Measurements from ENCODE around the gene RBM38.
A peak's percentile ranks its signal among the peaks of the same experiment; 100 is the strongest.
"Not testable (repeated sequence)": the region's sequence is repeated elsewhere in the genome, so short reads cannot be mapped to it uniquely, and the experiment has no call there.

Gene RBM38

GRCh38 chr20:57390604-57391438 is at the start of gene RBM38:
Gene RBM38, plus strand, starts transcription at chr20:57391396. Its CDS starts 186 bp downstream, at chr20:57391582.
- DNase-seq = peak; percentile 24

GRCh38 chr20:57341663-57342062 is 49.5 kb upstream of the RBM38 start:
- no peak for DNase-seq

GRCh38 chr20:57342829-57343228 is 48.4 kb upstream of the RBM38 start:
- DNase-seq = no peak

GRCh38 chr20:57346477-57346876 is 44.7 kb upstream of the RBM38 start:
- DNase-seq = peak; percentile 53

GRCh38 chr20:57347393-57347792 is 43.8 kb upstream of the RBM38 start:
- no peak for DNase-seq

- not testable (repeated sequence) for DNase-seq
Measured at GRCh38 chr20:57348200-57348921, 42.8 kb upstream of the RBM38 start.

- DNase-seq = not testable (repeated sequence)
Measured at GRCh38 chr20:57348922-57349574, 42.1 kb upstream of the RBM38 start.

GRCh38 chr20:57350081-57350710 is 41.0 kb upstream of the RBM38 start:
- DNase-seq = no peak

- DNase-seq = not testable (repeated sequence)
Measured at GRCh38 chr20:57350726-57351041, 40.5 kb upstream of the RBM38 start.

- DNase-seq = peak; percentile 61
Measured at GRCh38 chr20:57351042-57351783, 40.0 kb upstream of the RBM38 start, which contains the start of gene RAE1. Gene RAE1, plus strand, starts transcription at chr20:57351255. Its CDS starts 2,784 bp downstream, at chr20:57354039.

- no peak for DNase-seq
Measured at GRCh38 chr20:57352305-57352704, 38.9 kb upstream of the RBM38 start.

DNA sequence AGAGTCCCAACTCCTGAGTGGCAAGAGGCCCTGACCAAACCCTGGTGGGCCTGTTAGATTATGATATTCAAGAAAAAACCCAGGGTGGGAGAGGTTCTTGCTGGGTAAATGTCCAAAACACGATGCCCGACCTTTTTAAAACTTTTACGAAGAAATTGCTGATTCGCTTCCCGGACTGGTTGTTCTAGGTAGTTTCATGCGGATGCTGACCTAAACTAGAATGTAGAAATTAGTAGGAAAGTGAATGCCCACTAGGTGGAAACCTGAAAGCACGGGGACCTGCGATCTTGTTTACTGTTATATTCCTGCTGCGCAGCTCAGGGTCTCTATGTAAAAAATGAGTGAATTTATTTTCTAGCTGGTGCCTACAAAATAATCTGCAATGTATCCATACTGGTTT is 37.8 kb upstream of the RBM38 start:
- no peak for DNase-seq

- DNase-seq = no peak
Measured at GRCh38 chr20:57361517-57361916, 29.7 kb upstream of the RBM38 start.

DNA sequence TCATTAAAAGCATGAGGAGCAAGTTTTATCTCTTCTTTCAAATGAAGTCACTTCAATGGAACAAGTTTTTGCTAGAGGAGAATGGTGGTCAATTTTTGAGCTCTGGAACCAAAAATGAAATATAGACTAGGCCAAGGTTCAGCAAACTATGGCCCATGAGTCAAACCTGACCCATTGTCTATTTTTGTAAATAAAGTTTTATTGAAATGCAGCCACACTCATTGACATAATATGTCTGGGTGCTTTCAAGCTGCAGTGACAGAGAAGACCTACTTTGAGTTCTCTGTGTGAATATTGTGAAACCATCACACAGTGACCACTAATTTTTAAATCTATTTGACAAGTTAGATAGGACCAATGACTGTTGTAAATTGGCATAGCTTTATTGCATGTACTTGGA is 26.7 kb upstream of the RBM38 start:
- DNase-seq = no peak

GRCh38 chr20:57369596-57369995 is 21.6 kb upstream of the RBM38 start:
- no peak for DNase-seq

DNA sequence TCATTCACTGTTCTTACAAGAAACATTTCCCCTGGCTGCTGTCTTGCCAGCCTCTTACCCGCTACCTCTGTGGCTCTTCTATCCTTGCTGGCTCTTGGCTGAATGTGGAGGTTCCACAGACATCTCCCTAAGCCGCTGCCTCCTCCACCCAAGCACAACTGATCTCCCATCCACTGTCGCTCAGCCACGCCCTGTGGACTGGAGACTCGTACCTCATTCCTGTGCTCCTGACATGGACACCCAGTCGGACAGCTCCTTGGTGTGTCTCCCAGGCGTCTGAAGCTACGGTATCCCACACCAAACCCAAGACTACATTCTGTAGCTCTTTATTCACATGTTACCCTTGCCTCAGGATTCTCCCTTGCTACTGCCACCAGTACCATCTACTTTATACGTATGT is 20.9 kb upstream of the RBM38 start:
- no peak for DNase-seq

- no peak for DNase-seq
Measured at GRCh38 chr20:57371363-57371762, 19.8 kb upstream of the RBM38 start.

- no peak for DNase-seq
Measured at GRCh38 chr20:57372157-57372556, 19.0 kb upstream of the RBM38 start.

DNA sequence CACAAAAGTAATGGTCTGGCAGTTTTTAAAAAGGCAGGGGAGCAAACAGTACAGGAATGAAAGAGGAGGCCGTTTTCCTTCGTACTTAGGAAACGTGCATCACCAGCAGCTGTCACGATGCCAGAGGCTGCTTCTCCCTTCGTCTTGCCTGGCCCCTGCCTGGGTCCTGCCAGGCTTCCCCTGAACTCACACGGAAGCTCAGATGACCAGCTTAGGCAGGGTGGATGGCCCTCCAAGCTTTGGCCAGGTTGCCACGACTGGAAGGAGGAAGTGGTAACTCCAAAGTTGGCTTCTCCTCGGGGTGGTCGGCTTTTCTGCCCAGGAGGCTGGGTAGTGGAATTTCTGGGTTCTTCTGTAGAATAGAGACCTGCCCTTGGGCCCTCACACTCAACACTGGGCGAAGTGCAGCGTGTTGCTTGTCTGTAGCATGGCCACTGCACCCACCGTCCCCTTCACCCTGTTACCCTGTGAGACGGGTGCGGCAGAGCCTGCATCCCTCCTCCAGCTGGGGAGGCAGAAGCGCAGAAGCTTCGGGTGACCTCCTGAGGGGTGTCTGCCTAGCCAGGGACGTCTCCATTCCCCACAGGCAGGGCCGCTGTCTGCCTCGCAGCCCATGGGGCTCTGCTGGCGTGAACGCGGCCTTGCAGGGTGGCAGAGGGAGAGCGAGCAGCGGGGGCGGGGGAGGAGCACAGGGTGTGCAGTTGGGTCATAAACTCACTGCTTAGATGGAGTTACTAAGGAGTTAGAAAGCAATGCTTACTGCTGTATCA is 18.4 kb upstream of the RBM38 start:
- DNase-seq = no peak

GRCh38 chr20:57374343-57374930 is 16.8 kb upstream of the RBM38 start:
- no peak for DNase-seq

DNA sequence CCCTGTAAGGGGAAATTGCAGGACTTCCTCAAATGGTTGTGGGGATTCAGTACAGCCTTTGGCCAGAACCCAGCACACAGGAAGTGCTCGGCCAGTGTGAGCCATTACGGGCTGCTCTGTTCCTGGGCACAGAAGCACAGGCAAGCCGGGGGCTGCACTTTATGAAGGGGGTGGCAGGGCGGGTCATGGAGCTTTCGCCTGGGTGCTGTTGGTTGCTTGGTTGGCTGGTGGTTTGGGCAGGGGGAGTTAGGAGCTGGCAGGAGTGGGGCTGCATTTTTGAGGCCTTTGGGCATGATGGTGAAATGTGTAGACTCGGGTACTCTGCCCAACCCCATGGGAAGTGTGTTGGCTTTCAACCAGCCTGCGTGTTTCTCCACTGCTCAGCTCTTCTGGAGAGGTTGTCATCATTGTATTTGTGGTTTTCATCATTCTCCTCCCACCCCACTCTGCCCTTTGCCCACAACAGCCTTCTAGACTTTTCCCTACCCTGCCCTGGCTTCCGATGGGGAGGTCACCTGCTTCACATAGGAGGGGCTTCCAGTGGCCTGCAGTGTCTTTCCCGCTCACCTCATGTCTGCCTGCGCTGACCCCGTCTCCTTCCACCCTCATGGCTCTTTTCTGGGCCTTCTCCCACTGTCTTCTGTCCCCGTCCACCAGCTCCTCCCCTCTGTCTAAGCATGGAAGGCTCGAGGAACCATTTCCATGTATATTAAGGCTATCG is 16.1 kb upstream of the RBM38 start:
- DNase-seq = no peak

Data from NCI-H1694 (cell line).